ENCODE results near the gene PTDSS2.
A peak's percentile ranks its signal among the peaks of the same experiment; 100 is the strongest.

PTDSS2 gene

DNA sequence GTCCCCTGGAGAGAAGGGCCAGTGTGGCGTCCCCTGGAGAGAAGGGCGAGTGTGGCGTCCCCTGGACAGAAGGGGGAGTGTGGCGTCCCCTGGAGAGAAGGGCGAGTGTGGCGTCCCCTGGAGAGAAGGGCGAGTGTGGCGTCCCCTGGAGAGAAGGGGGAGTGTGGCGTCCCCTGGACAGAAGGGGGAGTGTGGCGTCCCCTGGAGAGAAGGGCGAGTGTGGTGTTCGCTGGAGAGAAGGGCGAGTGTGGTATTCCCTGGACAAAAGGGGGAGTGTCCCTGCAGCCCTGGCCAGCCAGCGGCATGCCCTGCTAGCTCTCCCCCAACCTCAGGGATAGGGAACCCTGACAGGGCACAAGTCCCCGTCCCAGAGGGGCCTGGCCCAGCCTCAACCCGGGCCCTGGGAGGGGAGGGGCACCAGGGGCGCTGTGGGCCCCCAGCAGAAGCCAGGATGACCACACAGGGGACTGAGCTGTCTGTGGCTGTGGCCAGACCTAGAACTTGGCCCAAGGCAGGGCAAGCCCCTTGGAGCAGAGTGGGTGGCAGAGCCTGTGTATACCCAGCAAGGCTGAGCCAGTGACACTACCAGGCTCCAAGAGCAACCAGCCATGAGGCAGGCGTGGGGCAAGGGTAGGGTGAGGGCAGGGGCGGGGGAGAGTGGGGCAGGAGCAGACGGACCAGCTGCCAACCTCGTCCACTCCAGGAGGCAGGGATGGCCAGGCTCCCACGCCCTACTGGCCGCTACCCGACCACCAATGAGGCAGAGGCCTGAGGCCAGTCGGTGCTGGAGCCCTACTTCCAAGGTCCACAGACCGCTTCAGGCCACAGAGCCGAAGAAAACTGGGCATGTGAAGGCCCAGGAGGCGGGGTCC lies 81.1 kb downstream of the PTDSS2 start:
- no peak for DNase-seq (ENCODE audit: low read depth)

DNA sequence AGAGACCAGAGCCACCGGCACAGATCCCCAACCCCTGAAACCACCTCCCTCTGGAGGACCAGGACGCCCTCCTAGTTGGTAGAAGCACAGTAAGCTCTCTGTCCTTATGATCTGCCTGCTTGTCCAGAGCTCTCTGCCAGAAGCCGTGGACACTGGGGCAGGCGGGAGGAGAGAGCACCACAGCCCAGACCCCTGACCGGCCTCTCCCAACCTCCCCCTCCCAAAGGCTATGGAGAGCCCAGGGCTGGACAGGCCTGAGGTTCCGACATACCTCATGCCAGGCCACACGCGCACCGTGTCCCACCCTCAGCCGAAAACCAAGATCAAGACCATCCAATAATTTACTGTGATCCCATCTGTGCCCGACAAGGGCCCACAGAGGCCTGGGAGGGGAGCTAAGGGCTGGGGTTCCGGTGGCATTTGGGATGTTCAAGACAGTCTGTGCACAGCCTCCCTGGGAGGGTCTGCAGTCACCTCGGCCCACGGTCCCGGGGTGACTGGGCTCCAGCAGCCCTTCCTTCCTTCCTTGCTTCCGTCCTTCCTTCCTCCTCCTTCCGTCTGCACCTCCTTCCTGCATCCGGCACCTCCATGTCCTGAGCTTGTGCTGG lies 81.9 kb downstream of the PTDSS2 start:
- no peak for DNase-seq (ENCODE audit: low read depth)

DNA sequence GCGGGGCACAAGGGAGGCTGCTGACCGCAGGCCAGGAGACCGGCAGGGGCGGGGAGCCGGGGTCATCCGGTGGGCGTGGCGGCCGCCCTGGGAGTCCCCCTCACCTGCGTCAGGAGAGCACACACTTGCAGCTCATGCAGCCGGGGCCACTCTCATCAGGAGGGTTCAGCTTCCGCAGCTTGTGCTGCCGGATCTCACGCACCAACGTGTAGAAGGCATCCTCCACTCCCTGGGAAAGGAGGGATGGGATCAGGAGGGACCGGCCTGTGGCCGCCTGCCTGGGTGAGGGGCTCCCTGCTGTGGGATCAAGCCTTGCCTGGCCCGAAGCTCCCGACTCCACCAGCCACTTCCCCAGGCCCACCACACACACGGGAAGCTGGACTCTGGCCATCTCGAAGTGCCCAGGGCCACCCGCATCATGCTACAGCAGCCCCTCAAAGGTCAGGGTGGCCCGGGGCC lies 82.5 kb downstream of the PTDSS2 start:
- DNase-seq (ENCODE audit: low read depth) = no peak

DNA sequence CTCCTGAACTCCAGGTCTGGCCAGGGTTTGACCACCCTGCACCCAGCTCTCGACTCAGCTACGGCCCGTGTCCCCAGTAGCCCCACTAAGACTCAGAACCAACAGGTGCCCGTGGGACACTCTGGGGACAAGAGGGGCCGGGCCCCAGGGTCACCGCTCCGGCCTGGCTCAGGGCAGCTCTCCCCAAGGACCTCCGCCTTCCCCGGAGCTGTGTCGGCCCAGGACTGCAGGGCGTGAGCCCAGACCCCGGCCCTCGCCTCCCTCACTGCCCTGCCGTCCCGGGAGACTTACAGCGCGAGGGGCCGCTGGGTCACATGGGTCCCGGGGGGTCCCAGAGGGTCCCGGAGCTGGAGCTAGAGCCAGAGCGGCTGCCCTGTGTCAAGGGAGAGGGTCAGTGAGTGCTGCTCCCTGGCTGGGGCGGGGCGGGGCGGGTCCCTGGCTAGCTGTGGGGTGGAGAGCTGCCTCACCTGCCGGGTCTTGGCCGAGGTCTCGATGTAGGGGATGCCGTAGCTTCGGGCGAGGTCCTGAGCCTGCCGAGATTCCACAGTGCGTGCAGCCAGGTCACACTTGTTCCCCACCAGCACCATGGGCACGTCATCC lies 83.0 kb downstream of the PTDSS2 start:
- DNase-seq (ENCODE audit: low read depth) = no peak

DNA sequence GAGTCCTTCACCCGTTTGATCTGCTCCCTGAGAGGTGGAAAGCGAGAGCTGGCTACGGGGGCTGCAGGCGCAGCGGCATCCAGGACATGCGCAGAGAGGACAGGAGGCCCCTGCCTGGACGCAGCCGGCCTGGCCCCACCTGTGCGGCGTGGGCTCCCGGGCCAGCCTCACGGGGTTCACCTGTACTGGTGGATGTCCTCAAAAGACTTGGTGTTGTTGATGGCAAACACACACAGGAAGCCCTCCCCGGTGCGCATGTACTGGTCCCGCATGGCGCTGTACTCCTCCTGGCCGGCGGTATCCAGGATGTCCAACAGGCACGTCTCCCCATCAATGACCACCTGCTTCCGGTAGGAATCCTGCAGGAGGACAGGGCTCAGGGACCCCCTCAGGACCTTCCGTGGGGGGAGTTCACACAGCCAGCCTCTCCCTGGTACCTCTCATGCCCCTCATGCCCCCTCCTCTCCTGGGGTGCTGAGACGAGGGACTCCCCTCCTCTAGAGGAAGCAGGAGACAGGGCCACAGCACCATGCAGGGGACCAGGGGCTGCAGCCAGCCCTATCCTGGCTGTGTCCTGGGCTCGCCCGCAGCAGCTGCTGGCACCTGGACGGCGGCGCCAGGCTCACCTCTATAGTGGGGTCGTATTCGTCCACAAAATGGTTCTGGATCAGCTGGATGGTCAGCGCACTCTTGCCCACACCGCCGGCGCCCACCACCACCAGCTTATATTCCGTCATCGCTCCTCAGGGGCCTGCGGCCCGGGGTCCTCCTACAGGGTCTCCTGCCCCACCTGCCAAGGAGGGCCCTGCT lies 83.7 kb downstream of the PTDSS2 start:
- no peak for DNase-seq (ENCODE audit: low read depth)

DNA sequence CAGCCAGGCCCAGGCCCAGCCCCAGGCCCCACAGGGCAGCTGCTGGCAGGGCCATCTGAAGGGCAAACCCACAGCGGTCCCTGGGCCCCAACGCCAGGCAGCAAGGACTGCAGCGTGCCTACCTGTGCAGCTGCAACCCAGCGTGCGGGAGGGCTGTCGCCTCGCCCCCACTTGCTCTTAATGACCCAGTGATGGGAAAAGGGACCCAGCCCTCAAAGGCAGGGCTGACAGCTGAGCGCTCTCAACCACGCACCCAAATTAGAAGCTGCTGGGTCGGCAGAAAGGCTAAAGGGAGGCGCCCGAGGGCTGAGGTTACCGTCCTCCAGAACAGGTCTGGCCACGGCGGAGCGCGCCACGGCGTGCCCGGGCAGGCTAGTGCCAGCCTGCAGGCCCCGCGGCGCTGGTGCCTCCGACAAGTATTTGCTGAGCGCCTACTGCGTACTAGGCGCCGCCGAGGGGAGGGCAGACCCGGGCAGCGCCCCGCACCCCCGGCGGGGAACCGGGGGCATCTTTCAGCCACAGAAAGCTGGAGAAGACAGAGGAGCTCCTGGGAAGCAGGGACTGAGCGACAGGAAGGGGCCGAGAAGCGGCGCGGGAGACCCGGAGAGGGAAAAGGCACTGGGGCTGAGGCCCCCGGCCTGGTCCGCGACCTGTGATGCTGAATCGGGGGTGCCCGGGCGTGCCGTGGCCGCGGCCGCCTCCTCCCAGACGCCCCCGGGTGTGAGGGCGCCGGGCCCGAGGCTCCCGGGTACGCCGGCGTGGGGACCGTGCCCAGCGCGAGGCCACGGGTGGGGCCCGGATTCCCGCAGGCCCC lies 84.5 kb downstream of the PTDSS2 start:
- DNase-seq (ENCODE audit: low read depth) = no peak

DNA sequence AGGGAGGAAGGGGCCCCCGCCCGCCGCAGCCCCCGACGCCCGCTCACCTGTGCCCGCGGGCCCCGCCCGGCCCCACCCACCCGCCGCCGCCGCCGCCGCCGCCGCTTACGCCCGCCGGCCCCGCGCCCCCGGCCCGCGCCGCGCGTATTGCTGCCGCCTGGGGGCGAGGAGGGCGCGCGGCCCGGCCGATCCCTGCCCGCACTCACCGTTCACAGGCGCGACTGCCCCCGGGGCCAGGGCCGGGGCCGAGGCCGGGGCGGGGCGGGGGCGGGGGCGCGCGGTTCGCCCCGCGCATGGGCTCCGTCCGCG lies 85.1 kb downstream of the PTDSS2 start:
- no peak for DNase-seq (ENCODE audit: low read depth)

DNA sequence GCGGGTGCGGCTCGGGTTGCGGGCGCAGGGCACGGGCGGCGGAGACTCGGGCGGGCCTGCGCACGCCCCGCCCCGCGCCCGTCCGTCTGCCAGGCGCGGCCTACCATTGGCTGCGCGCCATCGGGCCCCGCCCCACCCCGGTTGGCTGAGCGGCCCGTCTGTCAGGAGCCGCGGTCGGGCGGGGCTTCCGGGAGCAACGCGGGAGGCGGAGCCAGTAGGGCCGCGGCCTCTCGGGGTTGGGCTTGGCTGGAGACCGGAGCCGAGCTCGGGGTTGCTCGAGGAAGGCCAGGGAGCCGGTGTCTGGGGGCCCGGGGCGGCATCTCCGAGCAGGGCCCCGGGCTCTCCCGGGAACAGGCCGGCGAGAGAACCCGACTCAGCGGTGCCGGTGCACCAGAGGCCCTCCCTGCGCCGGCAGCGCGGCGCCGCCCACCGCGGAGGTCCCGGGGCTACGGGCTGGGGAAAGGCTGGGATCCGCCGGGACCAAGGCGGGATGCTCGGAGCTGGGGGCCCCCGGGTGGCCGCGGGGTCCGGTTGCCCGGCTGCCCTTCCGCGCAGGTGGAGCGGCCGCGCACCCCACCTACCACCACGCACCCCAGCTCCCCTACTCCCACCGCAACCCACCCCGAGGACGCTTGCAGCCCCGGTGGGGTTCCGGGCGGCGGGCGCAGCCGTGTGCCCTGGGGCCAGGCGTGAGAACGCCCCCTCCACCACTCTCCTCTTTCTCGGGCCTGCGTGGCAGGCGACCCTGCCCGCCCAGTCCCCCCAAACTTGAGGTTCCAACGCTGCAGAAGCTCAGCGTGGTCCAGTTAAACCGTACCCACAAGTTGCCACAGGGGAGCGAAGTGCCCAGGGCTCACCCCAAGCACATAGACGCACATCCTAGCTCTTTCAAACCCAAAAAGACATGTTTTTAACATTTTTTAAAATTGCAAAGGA lies 85.7 kb downstream of the PTDSS2 start, which contains the start of gene HRAS:
Gene HRAS, minus strand, starts transcription at position 58 of the 936 bp plus-strand sequence.
- DNase-seq (ENCODE audit: low read depth) = peak; percentile 90

DNA sequence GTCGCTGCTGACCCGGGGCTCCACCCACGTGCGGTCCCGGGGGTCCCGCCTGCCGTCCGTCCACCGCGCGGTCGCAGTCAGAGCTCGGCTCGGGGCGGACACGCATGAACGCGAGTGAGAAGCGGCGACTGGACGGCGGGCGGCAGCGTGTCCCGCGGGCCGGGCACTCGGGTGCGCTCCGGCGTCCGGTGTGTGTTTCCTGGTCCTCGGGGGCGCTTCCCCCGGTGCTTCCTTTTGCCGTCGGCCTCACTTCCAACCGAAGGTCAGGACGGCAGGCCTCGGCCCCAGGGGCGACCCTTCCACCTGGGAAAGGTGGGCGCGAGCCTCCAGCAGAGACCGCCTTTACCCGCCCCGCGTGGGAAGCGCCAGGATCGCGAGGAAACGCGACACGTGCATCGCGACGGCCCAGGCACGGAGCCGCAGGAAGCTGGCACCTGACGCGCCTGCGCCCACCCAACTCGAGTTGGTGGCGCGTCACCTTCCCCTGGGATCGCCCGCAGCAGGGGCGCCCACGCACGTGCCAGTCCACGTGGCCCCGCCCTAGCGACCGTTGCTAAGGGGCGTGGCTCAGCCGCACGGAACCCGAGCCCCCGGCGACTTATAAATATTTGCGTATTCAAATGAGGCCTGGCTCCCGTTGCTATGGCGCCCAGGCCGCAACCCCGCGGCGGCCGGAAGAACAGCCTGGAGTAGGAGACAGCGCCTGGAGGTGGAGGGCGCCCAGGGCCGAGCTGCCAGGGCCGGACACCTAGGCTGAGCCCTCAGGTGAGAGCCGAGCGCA lies 87.0 kb downstream of the PTDSS2 start, which contains the start of gene LRRC56:
Gene LRRC56, plus strand, starts transcription at position 687 of the 781 bp plus-strand sequence. CDS start 3,158 bp downstream, outside the sequence.
- DNase-seq (ENCODE audit: low read depth) = peak; percentile 90

DNA sequence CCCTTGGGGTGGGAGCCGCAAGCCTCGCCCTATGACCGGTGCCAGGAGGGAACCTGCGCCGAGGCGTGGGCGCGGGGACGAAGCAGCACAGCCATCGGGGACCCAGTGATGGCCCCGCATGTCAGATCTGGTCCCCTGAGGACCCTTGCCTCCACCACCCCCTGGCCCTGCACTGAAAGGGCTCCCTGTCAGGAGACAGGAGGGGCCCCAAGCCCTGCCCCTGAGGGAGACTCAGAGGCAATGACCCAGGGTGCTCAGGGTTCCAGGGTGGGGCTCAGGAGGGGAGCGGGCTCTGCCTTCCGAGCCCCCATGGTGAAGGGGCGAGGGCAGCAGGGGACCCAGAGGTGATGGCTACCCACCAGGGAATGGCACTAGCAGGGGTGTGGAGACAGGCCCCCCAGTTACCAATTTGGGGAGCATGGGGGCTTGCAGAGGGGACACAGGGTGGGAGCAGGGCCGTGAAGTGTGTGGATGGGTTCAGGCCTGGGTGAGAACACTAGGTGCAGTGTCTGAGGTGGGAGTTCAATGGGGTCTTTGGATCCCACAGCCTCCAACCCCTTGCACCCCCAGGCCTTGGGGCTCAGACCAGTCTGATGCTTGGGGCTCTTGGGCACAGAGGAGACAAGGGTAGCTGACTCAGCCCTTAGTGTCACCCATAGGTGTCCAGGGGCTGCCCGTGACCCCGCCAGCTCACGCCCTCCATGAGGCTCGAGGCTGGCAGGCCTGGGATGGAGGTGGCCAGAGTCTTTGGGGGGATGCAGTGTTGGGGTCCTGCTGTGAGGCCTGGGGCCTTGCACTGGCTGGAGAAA lies 87.7 kb downstream of the PTDSS2 start:
- no peak for DNase-seq (ENCODE audit: low read depth)

DNA sequence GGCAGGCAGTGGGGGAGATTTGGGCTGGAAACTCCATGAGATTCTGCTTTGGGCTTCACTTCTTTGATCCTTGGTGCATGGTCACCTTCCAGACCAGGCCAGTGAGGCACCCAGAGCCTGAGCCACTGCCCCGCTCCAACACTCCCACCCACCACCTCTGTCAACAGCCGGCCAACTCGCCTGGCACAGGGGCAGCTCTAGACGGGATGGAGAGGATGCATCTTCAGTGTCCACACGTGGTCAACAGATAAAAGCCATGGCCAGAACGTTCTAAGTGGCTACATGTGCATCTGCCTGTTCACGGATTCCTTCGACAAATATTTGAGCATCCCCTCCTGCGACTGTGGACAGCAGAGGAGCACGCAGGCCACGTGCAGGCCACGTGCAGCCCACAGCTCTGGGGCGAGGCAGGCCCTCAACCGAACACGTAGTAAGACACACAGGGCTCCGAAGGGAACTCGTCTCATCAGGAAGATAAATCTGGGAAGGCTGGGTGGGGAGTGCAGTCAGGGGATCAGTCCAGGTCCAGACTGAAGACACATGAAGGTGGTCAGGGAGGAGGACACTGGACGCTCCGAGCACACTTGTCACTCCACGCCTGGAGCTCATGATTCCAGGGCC lies 88.5 kb downstream of the PTDSS2 start:
- no peak for DNase-seq (ENCODE audit: low read depth)

DNA sequence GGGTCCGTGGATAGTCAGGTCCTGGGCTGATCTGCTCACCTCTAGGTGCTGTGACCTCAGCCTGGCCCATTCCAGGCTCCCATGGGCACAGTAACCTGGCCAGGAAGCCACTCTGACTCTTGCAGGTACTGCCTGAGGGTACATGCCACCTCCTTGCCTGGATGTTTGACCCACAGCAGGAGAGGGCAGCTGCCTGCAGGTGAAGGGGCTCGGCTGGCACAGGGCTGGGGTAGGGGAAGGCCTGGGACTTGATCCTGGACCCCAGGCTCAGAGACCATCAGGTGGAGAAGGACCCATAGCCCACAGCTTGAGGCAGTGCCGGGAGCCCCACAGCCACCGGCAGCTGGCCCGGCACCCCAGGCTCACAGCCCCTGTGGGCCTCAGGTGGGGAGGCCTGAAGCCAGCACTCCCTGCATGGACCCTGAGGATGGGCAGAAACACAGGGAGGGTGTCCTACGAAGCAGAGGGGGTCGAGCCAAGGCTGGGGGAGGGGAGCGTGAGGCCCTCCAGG lies 89.9 kb downstream of the PTDSS2 start:
- no peak for DNase-seq (ENCODE audit: low read depth)

All from stimulated activated CD8-positive, alpha-beta memory T cell treated with anti-CD3 and anti-CD28 coated beads, Interleukin-4, amount 100 ng/mL, for 24 hours (primary cell).